A673 (cell line): ENCODE measurements around the gene ADAMTS2. TPM values are rescaled to one million over a fixed set of nuclear protein-coding genes. Genes with fewer than 3 reads are reported as not detected.

Source experiments
- BruUV-seq: library from RNA; stranded (reverse); fragments of 400-500 nt; replicated peaks from 2 replicates; lab custom pipeline; 2021; lab: Mats Ljungman, UMichigan
- CTCF ChIA-PET: fragments of 300-600 bp; sonication (Branson Sonifier 250); formaldehyde crosslinking; loops from one replicate; lab custom pipeline; 2022; ENCODE audit warnings: antibody characterized with exemption; lab: Charles Lee
- POLR2A ChIA-PET: fragments of 300-600 bp; sonication (Branson Sonifier 250); formaldehyde crosslinking; loops from one replicate; lab custom pipeline; 2022; ENCODE audit warnings: antibody characterized with exemption; ENCODE audit not compliant: low non-redundant PET; lab: Charles Lee
- DNase-seq: peaks from one replicate; pipeline ENCODE4 v3.0.0-alpha.2; 2015; ENCODE audit warnings: low spot score
- H3K27ac ChIP-seq: fragments of 200-600 bp; sonication (generic); 2 replicates; pipeline ENCODE4 v1.5.1; 2016; ENCODE audit warnings: mixed run types, low read depth, mild to moderate bottlenecking, mixed read lengths, antibody characterized with exemption, low read length; ENCODE audit not compliant: poor library complexity, severe bottlenecking
- H3K27me3 ChIP-seq: fragments of 200-600 bp; sonication (generic); replicated peaks from 2 replicates; pipeline ENCODE4 v1.6.1; 2017; ENCODE audit warnings: mixed run types, low read depth, mild to moderate bottlenecking, mixed read lengths, antibody characterized with exemption, low read length; ENCODE audit not compliant: insufficient read depth, poor library complexity
- H3K36me3 ChIP-seq: fragments of 200-600 bp; sonication (generic); 2 replicates; pipeline ENCODE4 v1.6.1; 2016; ENCODE audit warnings: mixed run types, mild to moderate bottlenecking, mixed read lengths, antibody characterized with exemption, low read length; ENCODE audit not compliant: insufficient read depth, poor library complexity, severe bottlenecking
- H3K4me1 ChIP-seq: fragments of 200-600 bp; sonication (generic); 2 replicates; pipeline ENCODE4 v1.6.1; 2017; ENCODE audit warnings: mixed run types, mild to moderate bottlenecking, mixed read lengths, antibody characterized with exemption, low read length; ENCODE audit not compliant: insufficient read depth, poor library complexity, severe bottlenecking
- H3K4me3 ChIP-seq: fragments of 200-600 bp; sonication (generic); 2 replicates; pipeline ENCODE4 v1.5.1; 2016; ENCODE audit warnings: low read depth, mixed run types, mild to moderate bottlenecking, mixed read lengths, low read length; ENCODE audit not compliant: poor library complexity, severe bottlenecking
- H3K9me3 ChIP-seq: fragments of 200-600 bp; sonication (generic); 2 replicates; pipeline ENCODE4 v1.6.1; 2016; ENCODE audit warnings: mixed run types, low read depth, mild to moderate bottlenecking, mixed read lengths, antibody characterized with exemption, low read length; ENCODE audit not compliant: poor library complexity, severe bottlenecking
- EZH2 ChIP-seq: fragments of 200-600 bp; sonication (generic); IDR thresholded peaks from 2 replicates; pipeline ENCODE4 v1.6.1; 2017; ENCODE audit warnings: borderline replicate concordance, low read depth, mild to moderate bottlenecking, mixed read lengths, antibody characterized with exemption, low read length; ENCODE audit not compliant: poor library complexity, severe bottlenecking
- intact Hi-C: fragments of 100-400 bp; cut with micrococcal nuclease; formaldehyde crosslinking; loops from one replicate; pipeline ENCODE4 v1.10.0; 2022; ENCODE audit not compliant: unreplicated experiment
- total RNA-seq: library from RNA; stranded (reverse); gene quantifications from 2 replicates; pipeline ENCODE4 v1.2.3, GENCODE V29; 2021
- TF ChIP-seq, protein P1 (sequence below): fragments of 300-800, 200-600 bp; sonication (generic); conservative IDR thresholded peaks from 2 replicates; pipeline ENCODE4 v1.5.1; 2017; ENCODE audit warnings: low read depth, mild to moderate bottlenecking, antibody characterized with exemption, low read length, moderate library complexity, mixed read lengths

Gene ADAMTS2
- total RNA-seq, 1 experiment from 2014 or later, result 0.39 TPM

DNA sequence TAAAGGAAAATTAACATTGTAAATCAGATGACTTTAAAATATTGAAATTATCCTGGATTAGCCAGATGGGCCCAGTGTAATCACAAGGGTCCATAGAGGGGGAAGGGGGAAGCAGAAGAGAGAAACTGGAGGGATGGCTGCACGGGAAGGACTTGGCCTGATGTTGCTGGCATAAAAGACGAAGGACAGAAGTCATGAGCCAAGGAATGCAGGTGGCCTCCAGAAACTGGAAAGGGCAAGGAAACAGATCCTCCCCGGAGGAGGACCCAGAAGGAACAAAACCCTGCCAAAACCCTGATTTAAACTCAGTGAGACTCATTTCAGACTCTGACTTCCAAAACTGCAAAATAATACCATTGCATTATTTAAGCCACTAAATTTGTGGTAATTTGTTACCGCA is 100.2 kb downstream of the ADAMTS2 start:
- TF ChIP-seq, protein P1, sequence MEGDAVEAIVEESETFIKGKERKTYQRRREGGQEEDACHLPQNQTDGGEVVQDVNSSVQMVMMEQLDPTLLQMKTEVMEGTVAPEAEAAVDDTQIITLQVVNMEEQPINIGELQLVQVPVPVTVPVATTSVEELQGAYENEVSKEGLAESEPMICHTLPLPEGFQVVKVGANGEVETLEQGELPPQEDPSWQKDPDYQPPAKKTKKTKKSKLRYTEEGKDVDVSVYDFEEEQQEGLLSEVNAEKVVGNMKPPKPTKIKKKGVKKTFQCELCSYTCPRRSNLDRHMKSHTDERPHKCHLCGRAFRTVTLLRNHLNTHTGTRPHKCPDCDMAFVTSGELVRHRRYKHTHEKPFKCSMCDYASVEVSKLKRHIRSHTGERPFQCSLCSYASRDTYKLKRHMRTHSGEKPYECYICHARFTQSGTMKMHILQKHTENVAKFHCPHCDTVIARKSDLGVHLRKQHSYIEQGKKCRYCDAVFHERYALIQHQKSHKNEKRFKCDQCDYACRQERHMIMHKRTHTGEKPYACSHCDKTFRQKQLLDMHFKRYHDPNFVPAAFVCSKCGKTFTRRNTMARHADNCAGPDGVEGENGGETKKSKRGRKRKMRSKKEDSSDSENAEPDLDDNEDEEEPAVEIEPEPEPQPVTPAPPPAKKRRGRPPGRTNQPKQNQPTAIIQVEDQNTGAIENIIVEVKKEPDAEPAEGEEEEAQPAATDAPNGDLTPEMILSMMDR, result no peak
- TF ChIP-seq EZH2, result no peak
- Histone ChIP-seq H3K4me1 (peaks cover 18% of the 10 kb centered on the region), H3K27ac (no peak overlapping the region), H3K4me3 (no peak overlapping the region), H3K36me3 (no peaks in the 10 kb centered on the region), H3K27me3 (peaks cover 15% of the 10 kb centered on the region), H3K9me3 (peaks cover 7% of the 10 kb centered on the region)
- intact Hi-C loops, result no loop called here
- POLR2A ChIA-PET, result no interaction called here
- CTCF ChIA-PET, result no interaction called here
- BruUV-seq, result no TSS peak
- DNase-seq, result no peak

DNA sequence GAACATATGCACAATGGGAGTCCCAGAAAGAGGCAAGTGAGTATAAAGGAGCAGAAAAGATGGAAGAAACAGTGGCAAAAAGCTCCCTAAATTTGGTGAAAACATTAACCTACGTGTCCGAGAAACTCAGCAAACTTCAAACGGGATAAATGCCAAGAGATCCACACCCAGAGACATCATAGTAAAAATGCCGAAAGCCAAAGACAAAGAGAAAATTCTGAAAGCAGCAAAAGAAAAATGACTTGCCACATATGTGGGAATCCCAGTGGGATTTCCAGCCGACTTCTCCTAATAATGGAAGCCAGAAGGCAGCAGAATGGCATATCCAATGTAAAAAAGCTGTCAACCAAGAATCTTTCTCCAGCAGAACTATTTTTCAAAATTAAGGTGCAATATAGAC is 101.2 kb downstream of the ADAMTS2 start:
- Histone ChIP-seq H3K27ac (no peak overlapping the region), H3K27me3 (peaks cover 11% of the 10 kb centered on the region), H3K36me3 (no peaks in the 10 kb centered on the region), H3K4me3 (no peak overlapping the region), H3K4me1 (peaks cover 18% of the 10 kb centered on the region), H3K9me3 (peaks cover 7% of the 10 kb centered on the region)
- POLR2A ChIA-PET, result no interaction called here
- CTCF ChIA-PET, result no interaction called here
- intact Hi-C loops, result no loop called here
- DNase-seq, result no peak
- TF ChIP-seq EZH2, result no peak
- TF ChIP-seq, protein P1, result no peak
- no TSS peak for BruUV-seq

DNA sequence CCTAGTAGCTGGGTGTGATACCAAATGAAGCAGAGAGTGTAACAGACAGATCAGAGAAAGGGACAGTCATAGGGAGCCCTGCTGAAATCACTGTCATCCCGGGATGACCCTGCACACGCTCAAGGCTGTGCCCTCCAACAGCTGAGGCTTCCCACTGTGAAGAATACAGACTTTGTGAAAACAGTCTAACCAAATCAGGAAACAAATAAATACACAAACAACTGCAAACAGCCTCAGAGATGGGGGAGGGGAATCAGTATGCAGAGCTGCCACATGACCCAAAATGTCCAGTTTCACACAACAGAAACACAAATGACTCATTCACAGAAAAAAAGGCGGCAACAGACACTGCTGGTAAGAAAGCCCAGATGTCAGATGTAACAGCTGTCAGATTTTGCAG is 101.9 kb downstream of the ADAMTS2 start:
- no peaks in the 10 kb centered on the region for H3K36me3 ChIP-seq
- BruUV-seq, result no TSS peak
- ChIA-PET CTCF (no interaction called here), POLR2A (no interaction called here)
- intact Hi-C loops, result no loop called here
- H3K4me3 ChIP-seq, result no peak overlapping the region
- peaks cover 7% of the 10 kb centered on the region for H3K9me3 ChIP-seq
- peaks cover 18% of the 10 kb centered on the region for H3K4me1 ChIP-seq
- peaks cover 11% of the 10 kb centered on the region for H3K27me3 ChIP-seq
- no peak overlapping the region for H3K27ac ChIP-seq
- DNase-seq, result no peak
- no peak for TF ChIP-seq EZH2
- TF ChIP-seq, protein P1, result no peak
